WTC11 (cell line): ENCODE data around the gene AGPAT4. TPM values are rescaled to one million over a fixed set of nuclear protein-coding genes. Genes with fewer than 3 reads are reported as not detected.

Source experiments
- ATAC-seq: fragments of 200-7000 bp; cut with Tn5 transposase; 2 replicates; pipeline ENCODE4 v1.10.0; 2021; ENCODE audit warnings: mild to moderate bottlenecking, moderate library complexity
- CTCF ChIA-PET: fragments of 300-600 bp; sonication (Branson Sonifier 250); formaldehyde crosslinking; loops from one replicate; lab custom pipeline; 2021; ENCODE audit warnings: antibody characterized with exemption; lab: Charles Lee
- POLR2A ChIA-PET: fragments of 350-600 bp; sonication (Branson Sonifier 250); formaldehyde crosslinking; loops from one replicate; lab custom pipeline; 2021; ENCODE audit warnings: antibody characterized with exemption; lab: Charles Lee
- DNase-seq: peaks from one replicate; pipeline ENCODE4 v3.0.0; 2021; ENCODE audit warnings: low spot score
- H3K27ac Mint-ChIP-seq: 2 replicates; pipeline ENCODE4 v1.8.0; 2021; ENCODE audit warnings: mixed read lengths
- H3K27me3 Mint-ChIP-seq: 2 replicates; pipeline ENCODE4 v1.8.0; 2021; ENCODE audit warnings: low read depth, mild to moderate bottlenecking, moderate library complexity, mixed read lengths
- H3K36me3 Mint-ChIP-seq: 2 replicates; pipeline ENCODE4 v1.8.0; 2021; ENCODE audit warnings: mixed read lengths
- H3K4me1 Mint-ChIP-seq: 2 replicates; pipeline ENCODE4 v1.8.0; 2022; ENCODE audit warnings: mixed read lengths
- H3K4me3 Mint-ChIP-seq: 2 replicates; pipeline ENCODE4 v1.8.0; 2021; ENCODE audit warnings: mild to moderate bottlenecking, moderate library complexity, mixed read lengths
- H3K9me3 Mint-ChIP-seq: 2 replicates; pipeline ENCODE4 v1.8.0; 2021; ENCODE audit warnings: mixed read lengths
- AR ChIP-seq: fragments of 250-450 bp; sonication (Bioruptor Pico); IDR thresholded peaks from 2 replicates; pipeline ENCODE4 v1.9.0; 2021; ENCODE audit warnings: mild to moderate bottlenecking
- ARID4B ChIP-seq: sonication (generic); formaldehyde crosslinking; IDR thresholded peaks from 2 replicates; pipeline ENCODE4 v1.8.0; 2023; ENCODE audit warnings: missing genetic modification reagents, mild to moderate bottlenecking, borderline replicate concordance
- ATF3 ChIP-seq: sonication (generic); formaldehyde crosslinking; conservative IDR thresholded peaks from 2 replicates; pipeline ENCODE4 v1.8.1; 2022; ENCODE audit warnings: mild to moderate bottlenecking, missing genetic modification reagents
- CREB1 ChIP-seq: sonication (generic); formaldehyde crosslinking; IDR thresholded peaks from 2 replicates; pipeline ENCODE4 v1.8.0; 2023; ENCODE audit warnings: mild to moderate bottlenecking, missing genetic modification reagents
- CTCF ChIP-seq: fragments of 200-600 bp; IDR thresholded peaks from 2 replicates; pipeline ENCODE4 v1.8.0; 2022; ENCODE audit warnings: antibody characterized with exemption
- ETV6 ChIP-seq: sonication (generic); formaldehyde crosslinking; IDR thresholded peaks from 2 replicates; pipeline ENCODE4 v1.8.1; 2022; ENCODE audit warnings: mild to moderate bottlenecking, missing genetic modification reagents
- FOXJ3 ChIP-seq: sonication (generic); formaldehyde crosslinking; IDR thresholded peaks from 2 replicates; pipeline ENCODE4 v1.9.0; 2021; ENCODE audit warnings: missing genetic modification reagents, mild to moderate bottlenecking, borderline replicate concordance
- GTF2I ChIP-seq: fragments of 250-450 bp; sonication (Bioruptor Pico); conservative IDR thresholded peaks from 2 replicates; pipeline ENCODE4 v1.4.0; 2021; ENCODE audit warnings: mild to moderate bottlenecking
- MAX ChIP-seq: sonication (generic); formaldehyde crosslinking; IDR thresholded peaks from 2 replicates; pipeline ENCODE4 v1.8.0; 2022; ENCODE audit warnings: mild to moderate bottlenecking, missing genetic modification reagents
- NR3C1 ChIP-seq: sonication (generic); formaldehyde crosslinking; conservative IDR thresholded peaks from 2 replicates; pipeline ENCODE4 v1.8.1; 2023; ENCODE audit warnings: low read depth, mild to moderate bottlenecking, missing genetic modification reagents
- PRDM15 ChIP-seq: sonication (generic); formaldehyde crosslinking; IDR thresholded peaks from 2 replicates; pipeline ENCODE4 v1.8.0; 2022; ENCODE audit warnings: missing genetic modification reagents
- RELA ChIP-seq: sonication (generic); formaldehyde crosslinking; IDR thresholded peaks from 2 replicates; pipeline ENCODE4 v1.8.1; 2022; ENCODE audit warnings: missing genetic modification reagents, mild to moderate bottlenecking, borderline replicate concordance
- RORB ChIP-seq: fragments of 250-450 bp; sonication (Bioruptor Pico); IDR thresholded peaks from 2 replicates; pipeline ENCODE4 v1.9.0; 2021; ENCODE audit warnings: mild to moderate bottlenecking
- SP1 ChIP-seq: sonication (generic); formaldehyde crosslinking; conservative IDR thresholded peaks from 2 replicates; pipeline ENCODE4 v1.8.1; 2022; ENCODE audit warnings: missing genetic modification reagents
- TEAD1 ChIP-seq: sonication (generic); formaldehyde crosslinking; IDR thresholded peaks from 2 replicates; pipeline ENCODE4 v1.8.0; 2022; ENCODE audit warnings: mild to moderate bottlenecking, missing genetic modification reagents
- ZBTB43 ChIP-seq: sonication (generic); formaldehyde crosslinking; IDR thresholded peaks from 2 replicates; pipeline ENCODE4 v1.8.1; 2023; ENCODE audit warnings: mild to moderate bottlenecking, missing genetic modification reagents
- ZNF232 ChIP-seq: sonication (generic); formaldehyde crosslinking; IDR thresholded peaks from 2 replicates; pipeline ENCODE4 v1.8.0; 2022; ENCODE audit warnings: mild to moderate bottlenecking, missing genetic modification reagents
- ZNF532 ChIP-seq: fragments of 250-450 bp; sonication (Bioruptor Pico); IDR thresholded peaks from 2 replicates; pipeline ENCODE4 v1.9.0; 2021; ENCODE audit warnings: mild to moderate bottlenecking, borderline replicate concordance
- total RNA-seq: library from RNA; stranded (reverse); gene quantifications from 3 replicates; pipeline ENCODE4 v1.2.3, GENCODE V29; 2021

Gene AGPAT4
- total RNA-seq, 1 experiment from 2014 or later: 19.7 TPM

- TF ChIP-seq ARID4B (no peak), SP1 (CRISPR knock-in tag) (no peak), PRDM15 (CRISPR knock-in tag) (no peak), AR (CRISPR knock-in tag) (no peak), CTCF (no peak), ZNF232 (CRISPR knock-in tag) (no peak), ZNF532 (no peak)
Observed at GRCh38 chr6:161133963-161134362, 139.9 kb downstream of the AGPAT4 start (continued).

GRCh38 chr6:161132384-161132783 lies 141.5 kb downstream of the AGPAT4 start:
- ChIA-PET CTCF (interaction anchor here (1.1 kb wide), 2 partner anchors 239 to 242 kb away, joined by 3 to 5 read pairs; no protein-coding TSS in a partner anchor), POLR2A (no interaction called here)
- no peaks in the 10 kb centered on the region for H3K27me3 Mint-ChIP-seq
- TF ChIP-seq NR3C1 (no peak), CREB1 (no peak), RORB (CRISPR knock-in tag) (no peak), MAX (CRISPR knock-in tag) (no peak), ETV6 (CRISPR knock-in tag) (no peak), RELA (no peak), TEAD1 (no peak), ZBTB43 (CRISPR knock-in tag) (no peak), FOXJ3 (CRISPR knock-in tag) (no peak), GTF2I (CRISPR knock-in tag) (no peak), ATF3 (CRISPR knock-in tag) (no peak)

More at GRCh38 chr6:161132384-161132783, 141.5 kb downstream of the AGPAT4 start:
- ATAC-seq (no peak), DNase-seq (no peak)
- Mint-ChIP-seq H3K36me3 (peaks cover 56% of the 10 kb centered on the region), H3K9me3 (peaks cover 18% of the 10 kb centered on the region), H3K4me1 (peaks cover 12% of the 10 kb centered on the region), H3K27ac (no peak overlapping the region), H3K4me3 (no peak overlapping the region)
